ENCODE measurements around the gene PRPH. TPM values are rescaled to one million over a fixed set of nuclear protein-coding genes. Genes with fewer than 3 reads are reported as not detected.
"Not testable (repeated sequence)": the region's sequence is repeated elsewhere in the genome, so short reads cannot be mapped to it uniquely, and the experiment has no call there.

PRPH gene
- total RNA-seq, 2 experiments from 2014 or later = not detected

DNA sequence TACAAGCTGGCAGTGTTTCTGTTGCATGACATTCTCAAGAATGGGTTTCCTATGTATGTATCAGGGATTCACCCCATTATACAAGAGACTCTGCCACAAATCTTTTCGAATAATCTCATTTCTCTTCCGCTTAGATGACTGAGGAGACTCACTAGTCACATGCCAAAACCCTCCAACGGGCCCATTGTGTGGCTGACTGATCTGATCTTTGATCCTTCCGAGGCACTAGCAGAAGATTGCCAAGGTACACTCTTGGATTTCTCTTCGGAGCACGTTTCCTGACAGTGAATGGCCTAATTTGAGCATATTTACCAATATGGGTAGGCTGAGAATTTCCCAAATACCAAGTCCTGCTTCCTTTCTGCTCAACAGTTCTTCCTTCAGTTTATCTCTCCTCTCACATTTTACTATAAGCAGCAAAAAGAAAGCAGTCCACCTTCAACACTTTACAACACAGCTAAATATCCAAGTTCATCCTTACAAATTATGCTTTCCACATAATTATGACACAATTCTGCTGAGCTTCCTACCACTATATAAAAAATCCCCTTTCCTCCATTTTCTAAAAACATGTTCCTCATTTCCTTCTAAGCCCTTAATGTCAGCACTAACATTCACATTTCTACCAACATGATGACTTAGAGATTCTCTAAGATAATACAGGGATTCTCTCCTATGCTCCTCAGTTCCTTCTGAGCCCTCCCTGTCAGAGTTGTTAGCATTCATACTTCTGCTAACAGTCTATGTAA is 11.0 kb downstream of the PRPH start:
- DNase-seq = no peak
- ChIA-PET POLR2A (interaction anchor here (0.7 kb wide), 1 partner anchor 1548 kb away, joined by 3 read pairs; no protein-coding TSS in a partner anchor), CTCF (interaction anchor here (0.9 to 3.7 kb wide), 6 partner anchors 10 to 52 kb away, joined by 3 to 17 read pairs (median 5); partner anchors contain the start of genes DNAJC22 and PRPH)
- H3K4me3 Mint-ChIP-seq = no peak overlapping the region
- H3K9me3 Mint-ChIP-seq (ENCODE audit: insufficient read depth) = no peaks in the 10 kb centered on the region
- H3K4me1 Mint-ChIP-seq (ENCODE audit: low read depth) = peaks cover 5% of the 10 kb centered on the region
- peaks cover 49% of the 10 kb centered on the region for H3K27me3 Mint-ChIP-seq (ENCODE audit: low read depth)
- ATAC-seq = no peak
- no peaks in the 10 kb centered on the region for H3K36me3 Mint-ChIP-seq (ENCODE audit: low read depth)
- no peak overlapping the region for H3K27ac Mint-ChIP-seq

- no peaks in the 10 kb centered on the region for H3K9me3 Mint-ChIP-seq (ENCODE audit: insufficient read depth)
- ChIA-PET POLR2A (no interaction called here), CTCF (interaction anchor here (0.8 to 3.0 kb wide), 3 partner anchors 12 to 38 kb away, joined by 3 to 11 read pairs (median 3); partner anchors contain the start of gene DNAJC22)
- peaks cover 44% of the 10 kb centered on the region for H3K27me3 Mint-ChIP-seq (ENCODE audit: low read depth)
- H3K36me3 Mint-ChIP-seq (ENCODE audit: low read depth) = no peaks in the 10 kb centered on the region
- DNase-seq = no peak
- H3K4me3 Mint-ChIP-seq = no peak overlapping the region
- H3K27ac Mint-ChIP-seq = no peak overlapping the region
- no peak for ATAC-seq
- no peaks in the 10 kb centered on the region for H3K4me1 Mint-ChIP-seq (ENCODE audit: low read depth)
Observed at GRCh38 chr12:49309386-49309785, 14.4 kb downstream of the PRPH start.

- peaks cover 42% of the 10 kb centered on the region for H3K27me3 Mint-ChIP-seq (ENCODE audit: low read depth)
- DNase-seq; H3K9me3 Mint-ChIP-seq (ENCODE audit: insufficient read depth); POLR2A ChIA-PET; ATAC-seq; H3K27ac Mint-ChIP-seq; H3K4me1 Mint-ChIP-seq (ENCODE audit: low read depth); CTCF ChIA-PET; H3K4me3 Mint-ChIP-seq; H3K36me3 Mint-ChIP-seq (ENCODE audit: low read depth): not testable (repeated sequence)
Observed at GRCh38 chr12:49310451-49311000, 15.6 kb downstream of the PRPH start.

DNA sequence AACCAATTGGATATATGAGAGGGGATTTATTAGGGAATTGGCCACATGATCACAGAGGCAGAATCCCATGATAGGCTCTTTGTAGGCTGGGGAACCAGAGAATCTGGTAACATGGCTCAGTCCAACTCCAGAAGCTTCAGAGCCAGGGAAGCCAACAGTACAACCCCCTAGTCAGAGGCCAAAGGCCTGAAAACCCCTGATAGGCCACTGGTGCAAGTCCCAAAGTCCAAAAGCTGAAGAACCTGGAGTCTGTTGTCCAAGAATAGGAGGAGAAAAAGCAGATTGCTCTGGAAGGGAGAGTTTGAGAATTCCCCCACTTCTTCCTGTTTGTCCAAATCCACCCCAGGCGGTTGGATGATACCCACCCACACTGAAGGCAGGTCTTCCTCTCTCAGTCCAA is 19.9 kb downstream of the PRPH start:
- H3K4me3 Mint-ChIP-seq = no peak overlapping the region
- no peaks in the 10 kb centered on the region for H3K36me3 Mint-ChIP-seq (ENCODE audit: low read depth)
- peaks cover 12% of the 10 kb centered on the region for H3K27me3 Mint-ChIP-seq (ENCODE audit: low read depth)
- DNase-seq (no peak), ATAC-seq (no peak)
- ChIA-PET POLR2A (no interaction called here), CTCF (interaction anchor here (1.0 to 1.4 kb wide), 2 partner anchors 26 to 27 kb away, joined by 3 read pairs; no protein-coding TSS in a partner anchor)
- H3K9me3 Mint-ChIP-seq (ENCODE audit: insufficient read depth) = no peaks in the 10 kb centered on the region
- H3K27ac Mint-ChIP-seq = no peak overlapping the region
- no peaks in the 10 kb centered on the region for H3K4me1 Mint-ChIP-seq (ENCODE audit: low read depth)

DNA sequence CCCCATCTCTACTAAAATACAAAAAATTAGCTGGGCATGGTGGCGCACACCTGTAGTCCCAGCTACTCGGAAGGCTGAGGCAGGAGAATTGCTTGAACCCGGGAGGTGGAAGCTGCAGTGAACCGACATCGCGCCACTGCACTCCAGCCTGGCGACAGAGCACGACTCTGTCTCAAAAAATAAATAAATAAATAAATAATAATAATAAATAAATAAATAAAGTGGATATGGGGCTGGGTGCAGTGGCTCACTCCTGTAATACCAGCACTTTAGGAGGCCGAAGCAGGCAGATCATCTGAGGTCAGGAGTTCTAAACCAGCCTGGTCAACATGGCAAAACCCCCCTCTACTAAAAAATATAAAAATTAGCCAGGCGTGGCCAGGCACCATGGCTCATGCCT is 22.2 kb downstream of the PRPH start:
- H3K36me3 Mint-ChIP-seq (ENCODE audit: low read depth); H3K9me3 Mint-ChIP-seq (ENCODE audit: insufficient read depth); ATAC-seq; POLR2A ChIA-PET; CTCF ChIA-PET; H3K4me1 Mint-ChIP-seq (ENCODE audit: low read depth); DNase-seq; H3K27me3 Mint-ChIP-seq (ENCODE audit: low read depth); H3K4me3 Mint-ChIP-seq; H3K27ac Mint-ChIP-seq: not testable (repeated sequence)

DNA sequence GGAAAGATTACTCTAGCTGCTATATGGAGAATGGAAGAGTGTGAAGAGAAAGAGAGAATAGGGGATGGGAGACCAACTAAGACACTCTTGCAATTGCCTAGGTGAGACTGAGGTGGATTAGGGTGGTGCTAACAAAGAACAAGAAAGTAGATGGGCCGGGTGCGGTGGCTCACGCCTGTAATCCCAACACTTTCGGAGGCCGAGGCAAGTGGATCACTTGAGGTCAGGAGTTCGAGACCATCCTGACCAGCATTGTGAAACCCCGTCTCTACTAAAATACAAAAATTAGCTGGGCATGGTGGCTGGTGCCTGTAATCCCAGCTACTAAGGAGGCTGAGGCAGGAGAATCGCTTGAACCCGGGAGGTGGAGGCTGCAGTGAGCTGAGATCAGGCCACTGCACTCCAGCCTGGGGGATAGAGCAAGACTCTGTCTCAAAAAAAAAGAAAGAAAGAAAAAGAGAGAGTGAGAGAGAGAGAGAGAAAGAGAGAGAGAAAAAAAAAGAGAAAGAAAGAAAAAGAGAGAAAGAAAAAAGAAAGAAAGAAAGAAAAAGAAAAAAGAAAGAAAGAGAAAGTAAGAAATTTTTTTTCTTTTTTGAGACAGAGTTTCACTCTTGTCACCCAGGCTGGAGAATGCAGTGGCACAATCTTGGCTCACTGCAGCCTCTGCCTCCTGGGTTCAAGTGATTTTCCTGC is 25.6 kb downstream of the PRPH start:
- peaks cover 17% of the 10 kb centered on the region for H3K36me3 Mint-ChIP-seq (ENCODE audit: low read depth)
- DNase-seq; ATAC-seq; H3K9me3 Mint-ChIP-seq (ENCODE audit: insufficient read depth); POLR2A ChIA-PET; H3K27ac Mint-ChIP-seq; H3K4me3 Mint-ChIP-seq; H3K27me3 Mint-ChIP-seq (ENCODE audit: low read depth): not testable (repeated sequence)
- H3K4me1 Mint-ChIP-seq (ENCODE audit: low read depth) = peaks cover 27% of the 10 kb centered on the region
- CTCF ChIA-PET = interaction anchor here (2.1 to 6.4 kb wide), 4 partner anchors 12 to 26 kb away, joined by 9 to 43 read pairs (median 29); partner anchors contain the start of gene DNAJC22

- peak overlapping the region; percentile 100 for H3K4me3 Mint-ChIP-seq
- CTCF ChIA-PET = interaction anchor here (0.6 to 6.4 kb wide), 15 partner anchors 10 to 258 kb away, joined by 3 to 43 read pairs (median 6); partner anchors contain the start of genes C1QL4, DNAJC22 and PRPH
- H3K36me3 Mint-ChIP-seq (ENCODE audit: low read depth) = peaks cover 34% of the 10 kb centered on the region
- no peaks in the 10 kb centered on the region for H3K9me3 Mint-ChIP-seq (ENCODE audit: insufficient read depth)
- peaks cover 2% of the 10 kb centered on the region for H3K27me3 Mint-ChIP-seq (ENCODE audit: low read depth)
- POLR2A ChIA-PET = interaction anchor here (0.5 to 3.1 kb wide), 20 partner anchors 10 to 419 kb away, joined by 3 to 22 read pairs (median 6); partner anchors contain the start of genes SPATS2, TMBIM6, TUBA1A and TUBA1B
- ATAC-seq = no peak
- peak overlapping the region; percentile 99 for H3K27ac Mint-ChIP-seq
- DNase-seq = no peak
- peaks cover 32% of the 10 kb centered on the region for H3K4me1 Mint-ChIP-seq (ENCODE audit: low read depth)
Observed at GRCh38 chr12:49322367-49322707, 27.4 kb downstream of the PRPH start.

- Mint-ChIP-seq H3K27ac (peak within 1 kb of the TSS; percentile 99), H3K27me3 (ENCODE audit: low read depth) (peaks cover 2% of the 10 kb centered on the region), H3K4me1 (ENCODE audit: low read depth) (peaks cover 32% of the 10 kb centered on the region), H3K4me3 (peak within 1 kb of the TSS; percentile 100), H3K9me3 (ENCODE audit: insufficient read depth) (no peaks in the 10 kb centered on the region), H3K36me3 (ENCODE audit: low read depth) (peaks cover 40% of the 10 kb centered on the region)
- DNase-seq = peak; percentile 99
- ChIA-PET CTCF (interaction anchor here (0.5 to 6.4 kb wide), 16 partner anchors 9 to 259 kb away, joined by 3 to 43 read pairs (median 5); partner anchors contain the start of genes C1QL4, DNAJC22 and PRPH), POLR2A (interaction anchor here (0.5 to 3.1 kb wide), 23 partner anchors 9 to 472 kb away, joined by 3 to 22 read pairs (median 4); partner anchors contain the start of genes PRPH, SPATS2, TMBIM6 and TUBA1A)
- ATAC-seq = peak; percentile 99
Observed at GRCh38 chr12:49322708-49323523, 28.0 kb downstream of the PRPH start, which contains the start of gene TROAP. Gene TROAP, plus strand, starts transcription at chr12:49323255. Its CDS starts 354 bp downstream, at chr12:49323609.

GRCh38 chr12:49323524-49324097 is 28.7 kb downstream of the PRPH start:
- peak overlapping the region; percentile 99 for H3K27ac Mint-ChIP-seq
- peaks cover 32% of the 10 kb centered on the region for H3K4me1 Mint-ChIP-seq (ENCODE audit: low read depth)
- ChIA-PET CTCF (interaction anchor here (0.7 to 6.4 kb wide), 10 partner anchors 9 to 308 kb away, joined by 3 to 43 read pairs (median 12); partner anchors contain the start of genes C1QL4, DNAJC22 and PRPH), POLR2A (interaction anchor here (0.6 to 3.1 kb wide), 14 partner anchors 8 to 472 kb away, joined by 3 to 22 read pairs (median 7); partner anchors contain the start of genes PRPH, SPATS2, TMBIM6 and TUBA1A)
- no peaks in the 10 kb centered on the region for H3K27me3 Mint-ChIP-seq (ENCODE audit: low read depth)
- DNase-seq = no peak
- ATAC-seq = no peak
- H3K4me3 Mint-ChIP-seq = peak overlapping the region; percentile 100
- H3K9me3 Mint-ChIP-seq (ENCODE audit: insufficient read depth) = no peaks in the 10 kb centered on the region
- H3K36me3 Mint-ChIP-seq (ENCODE audit: low read depth) = peaks cover 43% of the 10 kb centered on the region

DNA sequence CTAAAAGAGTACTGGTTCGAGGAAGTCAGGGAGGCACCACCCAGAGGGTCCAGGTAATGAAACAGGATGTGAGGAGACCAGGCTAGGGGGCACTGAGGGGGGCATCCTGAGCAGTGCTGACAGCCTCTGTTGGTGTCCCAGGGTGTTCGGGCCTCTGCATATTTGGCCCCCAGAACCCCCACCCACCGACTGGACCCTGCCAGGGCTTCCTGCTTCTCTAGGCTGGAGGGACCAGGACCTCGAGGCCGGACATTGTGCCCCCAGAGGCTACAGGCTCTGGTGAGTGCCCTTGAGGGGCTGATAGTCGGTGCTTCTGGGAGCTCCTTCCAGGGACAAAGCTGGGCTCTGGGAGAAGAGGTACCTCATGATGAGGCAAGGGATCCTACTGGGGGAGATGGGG is 30.7 kb downstream of the PRPH start:
- Mint-ChIP-seq H3K9me3 (ENCODE audit: insufficient read depth) (no peaks in the 10 kb centered on the region), H3K36me3 (ENCODE audit: low read depth) (peaks cover 56% of the 10 kb centered on the region), H3K4me1 (ENCODE audit: low read depth) (peaks cover 32% of the 10 kb centered on the region), H3K27me3 (ENCODE audit: low read depth) (no peaks in the 10 kb centered on the region), H3K4me3 (no peak overlapping the region), H3K27ac (peak overlapping the region; percentile 52)
- DNase-seq (no peak), ATAC-seq (no peak)
- CTCF ChIA-PET = interaction anchor here (0.9 to 6.4 kb wide), 3 partner anchors 17 to 37 kb away, joined by 4 to 43 read pairs (median 5); no protein-coding TSS in a partner anchor
- POLR2A ChIA-PET = no interaction called here
